ENCODE measurements around the gene CHCHD4.
"Not testable (repeated sequence)": the region's sequence is repeated elsewhere in the genome, so short reads cannot be mapped to it uniquely, and the experiment has no call there.

CHCHD4 gene

DNA sequence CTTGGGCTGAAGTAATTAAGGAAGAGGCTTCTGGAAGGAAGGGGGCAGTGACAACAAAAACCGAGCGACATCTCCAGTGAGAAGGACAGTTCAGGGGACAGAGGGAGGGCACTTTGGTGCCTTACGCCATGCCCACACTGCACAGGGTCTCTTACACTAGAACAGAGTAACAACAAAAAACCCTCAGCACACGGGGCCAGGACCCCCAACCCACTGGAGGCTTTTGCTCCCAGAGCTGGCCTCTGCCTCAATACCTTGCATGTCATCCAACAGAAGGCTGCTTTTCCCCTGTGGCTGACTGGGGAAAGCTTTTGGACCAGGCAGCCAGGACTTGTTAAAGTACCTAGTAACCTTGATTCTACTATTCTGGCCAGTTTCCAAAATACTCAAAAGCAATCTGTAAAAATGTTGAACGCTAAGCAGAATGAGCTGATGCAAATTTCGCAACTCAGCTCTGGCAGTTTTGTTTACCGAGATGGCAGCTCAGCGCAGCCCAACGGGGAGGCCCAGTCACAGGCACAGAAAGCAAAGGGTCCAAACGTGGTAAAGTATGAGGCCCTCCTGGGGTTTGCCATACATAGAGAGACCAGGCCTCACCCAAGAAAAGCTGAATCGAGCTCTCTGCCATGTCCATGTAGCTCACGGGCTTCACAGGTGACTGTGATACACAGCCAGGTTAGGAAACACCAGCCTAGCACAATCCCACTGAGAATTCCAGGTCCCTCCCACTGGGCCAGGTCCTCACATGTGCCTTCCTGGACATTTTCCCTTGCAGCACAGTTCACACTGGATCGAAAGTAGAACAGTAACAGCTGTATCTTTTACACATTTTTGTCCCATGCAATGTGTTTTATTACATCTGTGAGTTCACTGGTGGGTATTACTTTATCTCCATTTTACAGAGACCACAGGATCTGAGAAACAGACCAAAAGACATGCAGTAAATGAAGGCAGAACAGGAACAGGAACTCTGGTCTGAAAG, 6.0 kb downstream of the CHCHD4 start:
- DNase-seq = no peak

DNA sequence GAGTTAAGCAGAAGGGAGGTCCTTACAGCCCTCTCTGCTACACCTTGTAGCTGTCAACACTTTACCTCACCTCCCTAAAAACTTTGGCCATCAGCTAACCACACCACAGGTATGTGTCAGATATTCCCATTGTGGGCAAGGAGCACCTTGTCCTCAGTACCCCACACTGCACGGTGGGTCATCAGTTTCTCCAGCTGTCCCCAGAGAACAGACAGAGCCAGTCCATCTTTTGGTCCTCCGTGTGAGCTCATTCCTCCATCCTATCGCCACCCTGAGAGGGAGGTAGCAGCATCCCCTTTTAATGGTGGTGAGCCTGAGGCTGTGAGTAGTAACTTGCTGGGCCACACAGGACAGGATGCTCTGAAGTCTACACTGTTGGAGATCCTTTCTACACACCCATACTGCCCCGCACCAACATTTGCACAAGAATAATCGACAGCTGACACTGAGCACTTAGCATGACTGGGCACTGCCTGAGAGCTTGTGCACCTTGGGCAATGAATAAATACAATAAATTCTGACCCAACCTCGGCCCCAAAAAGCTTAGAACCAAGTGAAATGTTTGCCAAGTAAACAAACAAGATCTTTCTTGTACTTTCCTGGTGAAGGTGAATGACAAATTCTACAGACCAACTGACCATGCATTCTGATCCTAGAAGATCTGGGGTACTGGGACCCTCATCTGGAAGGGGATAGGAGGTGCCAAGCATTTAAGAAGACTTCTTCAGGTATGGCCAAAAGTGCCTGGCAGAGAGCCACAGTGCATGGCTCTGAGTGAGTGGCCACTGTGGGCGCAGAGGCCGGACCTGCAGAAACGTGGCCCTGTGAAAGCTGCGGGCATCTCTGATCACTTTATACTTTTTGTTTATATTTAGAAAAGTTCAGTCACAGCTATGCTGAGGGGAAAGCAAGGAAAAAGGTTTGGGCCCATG, 6.9 kb downstream of the CHCHD4 start:
- no peak for DNase-seq

DNA sequence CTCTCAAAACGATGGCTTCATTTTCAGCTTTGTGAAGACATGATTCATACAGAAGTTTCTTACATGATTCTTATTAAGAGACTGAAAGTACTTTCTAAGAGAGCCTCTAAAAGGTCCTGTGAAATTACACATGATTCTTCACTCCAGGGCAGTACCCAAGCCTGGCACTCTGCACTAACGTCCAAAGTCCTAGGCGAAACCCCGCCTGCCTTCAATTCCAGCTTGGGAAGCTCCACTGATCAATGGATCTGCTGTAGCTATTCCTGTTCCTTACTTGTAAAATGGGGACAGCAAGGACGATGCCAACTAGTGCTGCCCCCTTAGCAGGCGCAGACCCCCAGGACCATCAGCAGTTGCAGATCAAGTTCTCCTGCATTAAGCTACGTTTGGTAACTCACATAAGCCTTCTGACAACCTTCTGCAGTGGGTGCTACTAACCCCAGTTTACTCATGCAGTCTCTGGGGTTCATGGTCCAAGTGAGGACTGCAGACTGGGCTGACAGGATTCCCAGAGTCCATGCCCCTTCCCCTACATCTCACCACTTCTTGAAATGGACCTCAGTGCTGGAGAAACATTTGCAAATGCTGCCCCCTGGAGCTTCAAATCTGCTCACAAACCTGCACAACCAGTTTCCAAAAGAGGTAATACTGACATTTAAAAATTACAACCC, 10.6 kb downstream of the CHCHD4 start:
- no peak for DNase-seq

DNA sequence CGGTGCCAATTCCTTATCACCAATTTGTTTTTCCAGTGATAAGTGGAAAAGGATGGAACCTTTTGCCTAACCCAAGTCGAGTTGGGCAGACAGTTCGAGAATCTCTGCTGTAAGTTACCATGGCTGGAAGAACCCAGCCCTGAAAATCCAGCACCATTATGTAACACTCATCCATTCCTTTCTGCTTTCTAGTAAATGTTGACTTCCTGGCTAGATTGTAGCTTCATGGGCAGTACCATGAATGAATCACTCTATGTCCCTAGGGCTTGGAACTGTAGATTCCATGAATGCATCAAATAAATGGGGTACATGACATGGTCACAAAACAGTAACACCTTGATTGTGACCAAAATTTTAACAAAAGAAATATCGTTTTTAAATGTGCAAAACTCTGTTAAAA, 14.0 kb downstream of the CHCHD4 start:
- DNase-seq = no peak

DNA sequence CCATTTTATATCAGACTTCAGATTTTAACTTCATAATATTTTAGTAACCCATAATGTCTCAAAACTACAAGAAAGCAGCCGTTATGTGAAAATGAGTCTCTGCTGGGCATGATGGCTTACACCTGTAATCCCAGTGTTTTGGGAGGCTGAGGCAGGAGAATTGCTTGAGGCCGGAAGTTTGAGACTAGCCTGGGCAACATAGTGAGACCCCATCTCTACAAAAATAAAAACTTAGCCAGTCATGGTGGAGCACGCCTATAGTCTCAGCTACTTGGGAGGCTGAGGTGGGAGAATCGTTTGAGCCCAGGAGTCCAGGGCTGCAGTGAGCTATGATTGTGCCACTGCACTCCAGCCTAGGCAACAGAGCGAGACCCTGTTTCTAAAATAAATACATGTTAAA, 14.8 kb downstream of the CHCHD4 start:
- DNase-seq = not testable (repeated sequence)

DNA sequence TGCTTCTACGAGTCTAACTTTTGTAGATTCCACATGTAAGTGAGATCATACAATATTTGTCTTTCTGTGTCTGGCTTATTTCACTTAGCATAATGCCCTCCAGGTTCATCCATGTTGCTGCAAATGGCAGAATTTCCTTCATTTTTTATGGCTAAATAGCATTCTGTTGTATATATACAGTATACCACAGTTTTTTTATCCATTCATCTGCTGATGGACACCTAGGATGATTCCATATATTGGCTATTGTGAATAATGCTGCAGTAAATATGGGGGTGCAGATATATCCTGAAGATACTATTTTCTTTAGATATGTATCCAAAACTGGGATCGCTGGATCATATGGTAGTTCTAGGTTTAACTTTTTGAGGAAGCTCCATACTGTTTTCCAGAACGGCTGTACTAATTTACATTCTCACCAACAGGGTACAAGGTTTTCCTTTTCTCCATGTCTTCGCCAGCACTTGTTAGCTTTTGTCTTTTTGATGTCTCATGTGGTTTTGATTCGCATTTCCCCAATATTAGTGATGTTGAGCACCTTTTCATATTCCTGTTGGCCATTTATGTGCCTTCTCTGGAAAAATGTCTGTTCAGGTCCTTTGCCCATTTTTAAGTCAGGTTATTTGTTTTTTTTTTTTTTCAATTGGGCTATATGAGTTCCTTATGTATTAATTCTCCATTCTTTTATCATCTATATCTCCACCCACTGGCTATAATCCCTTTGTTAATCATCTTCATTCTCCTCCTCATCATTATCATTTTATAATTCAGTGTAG, 26.9 kb downstream of the CHCHD4 start:
- DNase-seq = no peak

DNA sequence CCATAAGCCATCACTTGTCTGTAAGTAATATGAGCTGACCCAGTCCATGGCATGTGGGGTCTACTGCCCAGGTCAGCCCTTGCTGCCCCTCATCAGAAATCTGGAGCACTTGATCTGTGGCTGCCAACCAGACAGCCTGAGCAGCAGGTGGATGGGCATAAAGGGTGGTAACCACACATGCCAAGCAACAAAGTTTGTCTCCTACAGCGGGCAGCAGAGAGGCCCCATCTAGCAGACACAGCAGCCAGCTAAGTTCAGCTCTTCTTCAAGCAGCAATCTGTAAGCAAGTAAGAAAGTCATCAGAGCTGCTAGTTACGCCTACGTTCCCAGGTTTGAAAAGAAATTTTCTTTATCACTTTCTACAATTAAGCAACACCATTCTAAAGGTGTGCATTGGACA, 27.9 kb downstream of the CHCHD4 start:
- no peak for DNase-seq

DNA sequence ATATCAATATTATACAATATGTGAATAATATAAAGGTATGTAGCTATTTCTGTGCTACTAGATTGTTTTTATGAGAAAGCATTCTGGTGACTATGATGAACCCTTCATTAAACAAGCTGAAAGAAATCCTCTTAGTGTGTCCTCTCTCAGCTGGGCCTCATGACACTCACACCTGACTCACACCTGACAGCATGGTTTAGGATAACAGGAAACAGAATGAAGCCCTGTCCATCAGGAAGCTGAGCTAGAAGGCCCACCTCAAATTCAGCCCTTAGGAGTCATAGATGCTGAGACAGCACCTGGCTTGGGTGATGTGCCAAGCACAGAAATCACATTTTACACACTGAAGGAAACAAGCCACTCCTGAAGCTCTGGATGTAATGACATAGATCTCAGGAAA, 30.8 kb downstream of the CHCHD4 start:
- no peak for DNase-seq

DNA sequence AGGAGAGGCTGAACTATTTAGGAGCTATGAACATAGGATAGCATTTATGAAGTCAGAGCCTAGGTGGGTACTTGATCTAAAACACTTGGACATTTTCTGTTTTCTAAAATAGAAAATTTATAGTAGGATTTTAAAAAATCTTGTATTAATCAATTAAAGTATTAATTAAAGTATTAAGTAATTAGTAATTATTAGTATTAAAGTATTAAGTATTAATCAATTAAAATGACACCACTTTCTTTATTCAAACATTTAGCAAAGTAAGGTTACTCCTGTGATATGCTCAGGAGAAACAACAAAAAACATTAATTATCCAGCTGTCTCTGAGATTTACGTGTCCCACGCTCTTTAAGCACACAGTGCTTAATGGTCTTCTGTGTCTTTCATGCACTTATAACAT, 32.2 kb downstream of the CHCHD4 start:
- DNase-seq = no peak

DNA sequence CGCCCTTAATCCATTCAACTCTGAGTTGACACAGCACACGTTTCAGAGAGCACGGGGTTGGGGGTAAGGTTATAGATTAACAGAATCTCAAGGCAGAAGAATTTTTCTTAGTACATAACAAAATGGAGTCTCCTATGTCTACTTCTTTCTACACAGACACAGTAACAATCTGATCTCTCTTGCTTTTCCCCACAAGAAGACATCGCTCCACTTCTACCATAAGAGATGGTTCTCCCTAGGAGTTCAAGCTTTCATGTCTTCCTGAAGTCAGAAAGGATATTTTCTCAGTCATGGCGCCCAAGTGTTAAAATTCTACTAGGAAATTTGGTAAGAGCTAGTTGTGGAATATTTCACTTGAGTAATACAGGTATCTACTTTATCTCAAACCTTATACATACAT, 32.7 kb downstream of the CHCHD4 start:
- DNase-seq = not testable (repeated sequence)

DNA sequence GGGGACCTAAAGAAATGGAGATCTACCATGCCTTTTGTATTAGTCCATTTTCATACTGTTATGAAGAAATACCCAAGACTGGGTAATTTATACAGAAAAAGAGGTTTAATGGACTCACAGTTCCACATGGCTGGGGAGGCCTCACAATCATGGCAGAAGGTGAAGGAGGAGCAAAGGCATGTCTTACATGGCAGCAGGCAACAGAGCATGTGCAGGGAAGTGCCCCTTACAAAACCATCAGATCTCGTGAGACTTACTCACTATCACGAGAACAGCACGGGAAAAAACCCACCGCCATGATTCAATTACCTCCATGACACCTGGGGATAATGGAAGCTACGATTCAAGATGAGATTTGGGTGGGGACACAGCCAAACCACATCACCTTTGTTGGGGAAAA, 37.2 kb downstream of the CHCHD4 start:
- DNase-seq = not testable (repeated sequence)

DNA sequence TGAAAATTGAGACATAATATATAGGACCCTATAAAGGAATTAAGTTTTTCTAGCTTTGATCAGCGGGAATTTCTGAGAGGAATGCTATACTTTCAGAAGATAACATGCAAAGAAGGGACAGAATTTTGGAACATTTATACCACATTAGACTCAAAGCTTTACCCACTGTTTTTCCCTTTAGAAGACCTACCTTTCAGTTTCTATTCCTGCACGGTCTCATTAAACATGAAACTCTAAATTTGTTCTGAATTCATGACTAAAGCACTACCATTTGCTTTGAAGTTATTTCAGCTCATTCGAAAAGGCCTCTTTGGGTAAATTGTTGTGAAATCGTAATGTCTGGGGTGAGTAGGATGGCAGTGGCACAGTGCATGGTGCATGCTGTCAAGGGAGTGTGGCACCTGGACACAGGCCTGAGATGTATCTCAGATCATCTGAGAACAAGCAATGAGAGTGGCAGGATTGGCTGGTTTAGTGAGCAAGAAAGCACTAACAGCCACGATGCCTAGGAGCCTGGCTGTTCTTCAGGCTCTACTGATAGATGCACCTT, 42.5 kb downstream of the CHCHD4 start:
- no peak for DNase-seq

DNA sequence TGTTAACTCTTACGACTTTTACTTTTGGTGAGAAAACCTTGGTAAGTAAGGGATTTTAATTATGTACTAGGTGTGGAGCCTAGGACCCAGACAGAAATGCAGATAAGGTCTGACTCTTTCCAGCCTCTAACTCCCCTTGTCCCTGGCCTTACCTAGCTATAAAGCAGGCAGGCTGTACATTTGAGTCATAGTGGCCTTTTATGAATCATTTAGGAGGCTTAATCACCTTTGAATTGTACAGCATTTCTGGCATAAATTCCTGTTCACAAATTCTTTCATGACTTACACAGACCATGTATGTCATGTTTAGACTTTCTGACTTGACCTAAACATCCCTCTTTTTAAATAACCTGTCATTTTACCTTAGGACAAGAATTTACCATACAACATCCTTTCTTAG, 47.4 kb downstream of the CHCHD4 start:
- DNase-seq = no peak

DNA sequence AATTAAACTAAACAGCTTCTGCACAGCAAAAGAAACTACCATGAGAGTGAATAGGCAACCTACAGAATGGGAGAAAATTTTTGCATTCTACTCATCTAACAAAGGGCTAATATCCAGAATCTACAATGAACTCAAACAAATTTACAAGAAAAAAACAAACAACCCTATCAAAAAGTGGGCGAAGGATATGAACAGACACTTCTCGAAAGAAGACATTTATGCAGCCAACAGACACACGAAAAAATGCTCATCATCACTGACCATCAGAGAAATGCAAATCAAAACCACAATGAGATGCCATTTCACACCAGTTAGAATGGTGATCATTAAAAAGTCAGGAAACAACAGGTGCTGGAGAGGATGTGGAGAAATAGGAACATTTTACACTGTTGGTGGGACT, 49.4 kb downstream of the CHCHD4 start:
- DNase-seq = not testable (repeated sequence)

DNA sequence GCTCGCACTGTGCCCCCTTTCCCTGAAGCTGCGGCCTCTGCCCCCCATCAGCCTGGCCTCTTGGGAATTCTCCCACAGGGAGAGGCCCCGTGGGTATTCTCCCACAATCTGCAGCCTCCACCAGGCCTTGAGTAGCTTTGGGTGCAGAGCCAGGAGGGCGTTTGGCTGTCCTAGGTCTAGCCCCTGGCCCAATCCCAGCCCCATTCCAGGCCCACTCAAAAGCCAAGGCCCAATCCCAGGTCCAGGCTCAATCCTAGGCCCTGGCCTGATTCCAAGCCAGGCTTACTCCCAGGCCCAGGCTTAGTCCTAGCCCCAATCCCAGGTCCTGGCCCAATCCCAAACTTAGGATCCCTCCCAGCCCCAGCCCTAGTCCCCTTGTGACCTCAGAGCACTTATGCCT, 59.8 kb downstream of the CHCHD4 start:
- no peak for DNase-seq

DNA sequence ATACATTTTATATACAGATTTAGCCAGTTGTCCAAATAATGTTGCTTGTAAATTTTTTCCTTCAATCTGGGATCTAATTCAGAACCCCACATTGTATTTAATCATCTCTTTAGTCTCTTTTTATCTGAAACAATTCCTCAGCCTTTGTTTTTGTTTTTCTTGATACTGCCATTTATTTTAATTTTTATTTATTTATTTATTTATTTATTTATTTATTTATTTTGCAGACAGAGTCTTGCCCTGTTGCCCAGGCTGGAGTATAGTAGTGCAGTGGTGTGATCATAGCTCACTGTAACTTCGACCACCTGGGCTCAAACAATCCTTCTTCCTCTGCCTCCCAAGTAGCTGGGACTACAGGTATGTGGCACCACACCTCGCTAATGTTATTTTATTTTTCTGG, 61.5 kb downstream of the CHCHD4 start:
- no peak for DNase-seq
